Measurements from ENCODE around the gene COL20A1.

The COL20A1 gene

DNA sequence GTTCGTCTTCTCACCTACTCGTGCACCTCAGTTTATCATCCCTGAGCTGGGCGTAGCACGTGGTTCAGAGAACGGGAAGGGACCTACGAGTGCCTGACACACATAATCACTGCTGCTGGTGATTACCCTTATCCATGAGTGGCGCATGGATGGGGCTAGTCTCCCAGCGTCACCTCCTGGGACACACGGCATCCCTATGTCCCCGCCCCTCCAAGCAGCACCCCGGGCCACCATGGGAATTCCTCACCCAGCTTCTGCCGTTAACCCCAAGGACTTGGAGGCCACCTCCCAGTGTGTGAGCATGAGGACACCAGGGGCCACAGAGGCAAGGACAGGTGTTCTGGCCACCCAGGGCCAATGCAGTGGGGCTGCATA, 58.3 kb downstream of the COL20A1 start:
- DNase-seq, result no peak

DNA sequence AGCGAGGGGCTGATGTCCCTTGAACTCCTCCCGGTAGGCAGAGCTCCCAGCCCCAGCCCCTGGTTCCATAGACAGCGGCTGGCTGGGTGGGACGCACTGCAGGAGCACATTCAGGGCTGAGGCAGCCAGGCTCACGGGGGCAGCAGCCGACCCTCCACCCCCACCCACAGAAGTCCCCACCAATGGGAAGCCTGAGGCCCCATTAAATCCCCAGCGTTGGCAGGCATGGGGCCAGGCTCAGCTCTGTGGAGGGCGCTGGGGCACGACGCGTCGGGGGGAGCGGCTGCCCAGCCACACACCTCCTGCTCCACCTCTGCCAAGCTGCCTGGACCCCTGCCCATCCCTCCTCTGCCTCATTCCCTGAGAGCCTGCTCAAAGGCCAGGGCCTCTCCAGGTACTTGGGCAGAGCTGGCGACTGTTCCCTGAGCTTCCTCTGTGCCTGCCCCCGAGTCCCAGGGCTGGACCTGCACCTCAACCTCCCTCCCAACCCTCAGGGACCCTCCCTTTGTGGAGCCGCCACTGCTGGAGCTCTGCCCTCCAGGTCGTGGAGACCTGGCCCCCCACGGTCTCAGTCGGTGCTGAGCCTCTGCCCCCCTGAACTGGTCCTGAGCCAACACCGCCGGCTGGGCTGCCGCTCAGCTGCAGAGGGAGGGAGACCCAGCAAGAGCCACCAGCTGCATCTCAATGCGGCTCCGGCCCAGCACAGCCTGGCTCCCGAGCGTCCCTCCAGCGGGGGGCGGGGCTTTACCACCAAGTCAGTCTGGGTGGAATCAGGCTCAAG, 59.0 kb downstream of the COL20A1 start:
- no peak for DNase-seq

DNA sequence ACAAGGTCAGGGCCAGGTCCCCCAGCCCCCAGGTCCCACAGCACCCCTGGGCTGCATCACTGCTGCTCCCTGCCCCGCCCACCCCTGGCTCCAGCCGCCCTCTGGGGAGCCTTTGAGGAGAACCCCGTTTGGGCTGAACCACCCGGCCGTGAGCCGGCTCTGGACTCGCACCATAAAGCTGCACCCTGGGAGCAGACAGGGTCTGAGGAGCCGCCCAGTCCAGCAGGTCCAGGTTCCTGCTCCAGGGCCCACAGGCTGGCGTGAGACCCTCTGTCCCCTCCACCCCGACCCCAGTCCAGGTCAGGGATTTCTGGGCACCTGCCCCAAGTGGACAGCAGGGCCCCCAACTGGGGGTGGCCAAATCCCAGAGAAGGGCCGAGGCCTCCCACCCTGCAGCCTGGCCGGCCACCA, 59.8 kb downstream of the COL20A1 start:
- DNase-seq, result no peak

DNA sequence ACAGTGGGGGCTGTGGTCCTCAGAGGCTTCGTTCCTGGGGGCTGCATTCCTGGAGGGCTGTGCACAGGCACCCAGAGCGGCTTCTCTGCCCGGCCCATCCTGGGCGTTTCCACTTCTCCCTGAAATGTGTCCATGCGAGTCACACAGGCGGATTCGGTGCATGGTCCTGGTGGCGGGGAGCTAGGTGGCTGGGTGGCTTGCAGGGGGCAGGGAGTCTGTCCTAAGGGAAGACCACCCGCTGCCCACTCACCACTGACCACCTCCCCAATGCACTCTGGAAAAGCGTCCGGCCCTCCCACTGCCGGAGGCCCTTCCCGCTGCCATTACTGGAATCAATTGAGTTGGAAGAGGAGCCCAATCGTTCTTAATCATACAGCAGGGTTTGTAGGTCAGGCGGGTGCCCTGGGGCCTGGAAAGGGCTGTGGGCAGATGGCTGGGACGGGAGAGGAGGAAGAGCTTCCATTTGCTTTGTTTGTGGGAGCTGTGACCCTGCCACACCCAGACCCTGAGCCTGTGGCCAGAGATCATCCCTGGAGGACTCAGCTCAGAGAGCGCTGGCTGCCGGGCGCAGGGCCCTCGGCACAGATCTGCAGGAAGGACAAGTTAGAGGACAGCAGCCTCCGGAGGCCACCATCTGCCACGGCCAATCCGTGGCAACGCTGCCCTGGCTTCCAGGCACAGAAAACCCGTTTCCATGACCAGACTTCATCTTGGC, 61.8 kb downstream of the COL20A1 start:
- DNase-seq, result no peak

DNA sequence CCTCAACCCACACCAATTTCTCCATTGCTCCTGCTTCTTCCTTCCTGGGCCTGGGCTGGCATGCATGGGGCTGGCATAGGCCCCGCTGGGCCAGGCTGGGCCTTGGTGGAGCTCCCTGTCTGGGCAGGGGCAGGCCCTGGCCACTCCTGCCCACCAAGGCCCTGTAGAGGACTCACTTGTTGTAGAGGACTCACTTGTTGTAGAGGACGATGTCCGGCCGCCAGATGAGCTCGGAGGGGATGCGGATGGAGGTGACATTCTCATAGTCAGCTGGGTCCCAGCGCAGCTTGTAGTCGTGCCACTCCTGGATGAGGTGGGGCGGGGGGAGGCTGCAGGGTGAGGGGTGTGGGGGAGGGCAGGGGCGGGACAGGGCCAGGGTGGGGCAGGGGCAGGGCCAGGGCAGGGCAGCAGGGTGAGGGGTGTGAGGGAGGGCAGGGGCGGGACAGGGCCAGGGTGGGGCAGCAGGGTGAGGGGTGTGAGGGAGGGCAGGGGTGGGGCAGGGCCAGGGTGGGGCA, 62.9 kb downstream of the COL20A1 start:
- DNase-seq, result no peak

DNA sequence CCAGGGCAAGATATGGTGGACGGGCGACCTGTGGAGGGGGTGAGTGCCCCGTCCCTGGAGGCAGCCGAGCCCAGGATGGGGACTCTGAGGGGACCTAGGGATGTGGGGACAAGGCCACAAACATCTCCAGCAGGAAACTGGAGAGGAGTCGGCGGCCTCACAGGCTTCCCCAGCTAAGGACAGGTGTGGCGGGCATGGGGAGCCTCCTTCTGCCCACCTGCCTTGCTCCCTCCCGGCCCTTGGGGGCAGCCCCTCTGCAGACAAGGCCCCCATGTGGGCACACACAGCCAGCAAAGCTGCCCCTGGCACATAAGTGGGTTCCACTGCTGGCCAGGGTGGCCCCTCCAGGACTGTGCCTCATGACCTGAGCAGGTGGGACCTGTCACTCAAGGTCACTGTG, 63.5 kb downstream of the COL20A1 start:
- no peak for DNase-seq

DNA sequence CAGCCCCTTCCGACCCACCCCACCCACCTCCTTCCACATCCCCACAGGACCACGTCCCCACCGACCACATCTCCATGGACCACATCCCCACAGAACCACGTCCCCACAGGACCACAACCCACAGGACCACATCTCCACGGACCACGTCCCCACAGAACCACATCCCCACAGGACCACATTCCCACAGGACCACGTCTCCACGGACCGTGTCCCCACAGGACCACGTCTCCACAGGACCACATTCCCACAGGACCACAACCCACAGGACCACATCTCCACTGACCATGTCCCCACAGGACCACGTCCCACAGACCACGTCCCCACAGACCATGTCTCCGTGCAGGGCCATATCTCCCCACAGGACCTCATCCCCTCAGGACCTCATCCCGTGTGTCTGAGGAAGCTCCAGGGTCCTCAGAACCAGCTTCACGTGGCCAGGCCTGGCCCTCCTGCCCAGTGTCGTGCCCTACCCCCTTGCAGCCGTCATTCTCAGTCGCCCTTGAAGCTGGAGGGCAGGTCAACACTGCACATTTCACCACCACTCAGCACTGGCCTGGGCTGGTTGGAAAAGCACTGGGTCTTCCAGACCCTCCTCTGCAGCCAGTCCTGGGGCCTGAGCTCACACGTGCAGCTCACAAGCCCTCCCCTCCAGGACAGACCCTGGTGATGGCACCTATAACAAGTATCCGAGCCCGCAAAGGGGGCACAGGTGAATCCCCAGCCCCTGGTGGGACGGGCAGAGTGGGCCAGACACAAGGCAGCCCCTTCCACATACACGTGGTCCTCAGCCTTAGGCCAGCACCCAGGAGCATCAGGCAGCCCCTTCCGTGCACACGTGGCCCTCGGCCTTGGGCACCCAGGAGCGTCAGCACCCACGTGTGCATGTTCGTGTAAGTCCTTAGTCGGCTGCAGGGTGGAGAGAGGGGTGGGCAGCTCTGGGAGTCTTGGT, 64.2 kb downstream of the COL20A1 start:
- no peak for DNase-seq

DNA sequence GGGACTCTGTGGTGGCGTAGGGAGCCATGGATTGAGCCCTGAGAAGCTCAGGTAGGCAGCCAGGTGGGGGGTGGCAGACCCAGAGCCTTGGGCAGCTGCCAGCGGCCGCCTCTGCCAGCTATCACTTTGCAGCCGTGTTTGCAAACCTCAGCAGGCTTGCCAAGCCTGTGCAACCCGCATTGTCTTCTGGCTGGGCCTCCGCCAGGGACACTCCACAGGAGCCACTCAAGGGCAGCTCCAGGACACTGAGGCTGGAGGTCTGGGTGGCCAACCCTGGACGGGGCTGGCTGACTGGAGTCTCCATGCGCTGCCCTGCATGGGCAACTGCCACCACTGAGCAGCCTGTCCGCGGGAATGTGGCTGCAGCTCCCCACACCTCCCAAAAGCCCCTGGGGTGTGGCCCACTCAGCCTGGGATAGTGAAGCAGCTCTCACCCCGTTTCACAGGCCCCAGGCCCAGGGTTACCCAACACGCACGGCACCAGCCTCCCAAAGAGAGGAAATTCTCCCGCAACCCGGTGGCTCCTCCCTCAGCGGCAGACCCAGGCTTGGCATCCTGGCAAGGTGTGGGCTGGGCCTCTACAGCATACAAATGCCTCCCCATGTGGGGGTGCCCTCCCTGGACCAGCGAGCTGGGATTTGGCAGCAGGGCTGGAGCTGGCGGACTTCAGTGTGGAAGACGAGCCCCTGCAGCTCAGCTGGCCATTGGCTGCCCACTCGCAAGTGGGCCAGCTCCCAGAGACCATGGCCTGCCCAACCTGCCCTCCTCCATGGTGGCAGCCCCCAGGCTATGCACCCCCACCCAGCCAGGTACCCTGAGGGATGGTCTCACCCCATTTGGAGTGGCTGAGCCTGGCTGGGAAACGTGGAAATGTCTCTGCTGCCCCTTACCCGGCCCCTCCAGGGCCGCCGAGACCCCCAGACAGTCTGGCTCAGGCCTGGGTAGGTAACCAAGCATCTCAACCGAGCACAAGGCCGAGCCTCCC, 65.2 kb downstream of the COL20A1 start:
- no peak for DNase-seq

DNA sequence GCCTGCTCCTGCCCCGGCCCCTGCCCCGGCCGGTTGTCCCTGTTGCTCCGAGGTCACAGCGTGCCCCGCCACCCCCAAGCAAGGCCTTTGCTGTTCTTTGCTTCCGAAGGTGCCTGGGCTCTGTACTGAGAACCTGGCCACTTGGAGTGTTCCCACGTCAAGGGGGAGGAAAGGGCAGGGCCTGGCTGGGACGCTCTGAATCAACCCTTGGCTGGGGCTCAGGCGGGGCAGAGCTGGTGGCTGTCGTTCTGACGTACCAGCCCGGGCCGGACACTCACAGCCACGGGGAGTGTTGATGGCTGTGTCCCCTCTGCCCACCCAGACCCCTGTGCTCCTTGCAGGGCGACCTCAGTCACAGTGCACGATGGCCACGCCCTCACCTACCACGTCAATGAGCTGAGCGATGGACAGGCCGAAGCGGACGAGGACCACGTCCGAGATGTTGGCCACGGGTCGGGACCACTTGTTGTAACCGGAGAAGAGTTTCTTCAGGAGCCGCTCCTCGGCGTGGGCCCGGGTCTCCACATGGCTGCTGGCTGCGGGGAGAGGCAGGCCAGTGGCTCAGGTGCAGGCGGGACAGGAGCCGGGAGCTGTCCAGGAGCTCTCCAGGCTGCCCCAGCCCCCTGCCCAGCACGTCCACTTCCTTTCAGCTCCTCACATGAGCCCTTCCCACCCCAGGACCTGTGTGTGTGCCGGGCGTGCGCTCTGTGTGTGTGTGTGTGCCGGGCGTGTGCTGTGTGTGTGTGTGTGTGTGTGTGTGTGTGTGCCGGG, 66.4 kb downstream of the COL20A1 start:
- DNase-seq, result no peak

DNA sequence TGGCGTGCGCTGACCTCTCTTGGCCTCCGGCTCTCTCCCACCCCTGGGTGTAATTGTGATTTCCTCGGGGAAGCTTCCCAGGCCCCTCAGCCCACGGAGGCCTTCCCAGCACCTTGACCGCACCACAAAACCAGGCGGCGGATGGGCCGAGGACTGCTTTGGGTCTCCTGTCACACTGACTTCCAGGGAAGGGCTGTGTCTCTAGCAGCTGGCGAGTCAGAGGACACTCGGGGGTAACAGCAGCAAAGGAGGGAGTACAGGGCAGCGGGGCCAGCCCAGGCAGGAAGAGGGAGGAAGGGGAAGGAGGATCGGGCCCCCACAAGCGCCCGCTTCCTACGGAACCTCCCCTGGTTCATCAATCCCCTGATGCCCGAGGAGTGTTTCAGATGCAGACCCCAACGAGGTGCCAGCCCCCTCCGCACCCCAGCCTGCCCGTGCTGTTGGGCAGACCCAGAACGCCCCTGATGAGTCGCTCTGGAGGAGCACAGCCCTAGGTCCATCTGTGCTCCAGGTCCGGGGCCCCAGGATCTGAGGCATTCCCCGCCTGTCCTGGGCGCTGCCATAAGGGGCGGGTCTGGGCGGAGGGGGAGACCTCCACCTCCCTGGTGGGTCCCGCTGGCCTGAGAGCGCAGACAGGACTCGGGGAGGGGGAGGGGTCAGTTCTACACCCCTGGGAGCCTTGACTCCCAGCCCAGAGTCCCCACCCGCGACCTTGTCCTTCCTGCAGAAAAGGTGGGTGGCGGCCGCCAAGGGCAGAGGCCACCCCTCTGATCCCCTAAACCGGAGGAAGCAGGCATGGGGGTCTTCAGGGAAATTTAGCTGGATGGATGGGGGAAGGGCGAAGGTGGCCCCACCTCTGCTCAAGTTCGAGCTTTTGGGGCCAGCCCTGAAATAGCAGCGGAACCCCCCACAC, 67.2 kb downstream of the COL20A1 start:
- no peak for DNase-seq

DNA sequence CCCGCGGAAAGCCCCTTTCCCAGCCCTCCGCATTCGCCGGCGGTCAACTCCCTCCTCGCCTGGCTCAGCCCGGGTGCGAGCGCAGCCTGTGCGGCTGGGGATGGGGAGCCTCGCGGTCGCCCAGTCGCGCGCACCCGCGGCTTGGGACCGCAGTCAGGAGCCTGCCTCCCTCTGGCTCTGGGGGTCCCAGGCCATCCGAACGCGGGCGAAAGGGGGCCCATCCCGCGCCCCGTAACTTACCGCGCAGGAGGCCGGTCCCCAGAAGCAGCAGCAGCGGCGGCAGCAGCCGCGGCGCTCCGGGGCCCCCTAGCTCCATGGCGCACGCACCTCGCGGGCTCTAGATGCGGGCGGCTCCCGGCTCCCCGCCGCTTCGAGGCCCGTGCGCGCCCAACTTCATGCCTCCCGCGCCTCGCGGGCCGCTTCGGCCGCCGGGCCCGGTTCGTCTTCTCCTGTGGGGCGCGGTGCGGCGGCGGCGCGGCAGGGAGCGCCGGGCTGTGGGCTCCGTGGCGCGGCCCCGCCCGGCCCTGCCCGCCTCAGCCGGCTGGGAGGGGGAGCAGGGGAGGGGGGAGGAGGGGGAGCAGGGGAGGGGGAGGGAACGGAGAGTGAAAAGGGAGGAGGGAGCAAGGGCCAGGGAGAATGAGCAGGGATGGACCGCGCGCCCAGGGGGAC, 68.0 kb downstream of the COL20A1 start, which contains the start of gene CHRNA4:
Gene CHRNA4 (minus strand): TSS at position 500 of the 669 bp plus-strand sequence. CDS start 184 bp downstream, at position 316.
- DNase-seq, result no peak

DNA sequence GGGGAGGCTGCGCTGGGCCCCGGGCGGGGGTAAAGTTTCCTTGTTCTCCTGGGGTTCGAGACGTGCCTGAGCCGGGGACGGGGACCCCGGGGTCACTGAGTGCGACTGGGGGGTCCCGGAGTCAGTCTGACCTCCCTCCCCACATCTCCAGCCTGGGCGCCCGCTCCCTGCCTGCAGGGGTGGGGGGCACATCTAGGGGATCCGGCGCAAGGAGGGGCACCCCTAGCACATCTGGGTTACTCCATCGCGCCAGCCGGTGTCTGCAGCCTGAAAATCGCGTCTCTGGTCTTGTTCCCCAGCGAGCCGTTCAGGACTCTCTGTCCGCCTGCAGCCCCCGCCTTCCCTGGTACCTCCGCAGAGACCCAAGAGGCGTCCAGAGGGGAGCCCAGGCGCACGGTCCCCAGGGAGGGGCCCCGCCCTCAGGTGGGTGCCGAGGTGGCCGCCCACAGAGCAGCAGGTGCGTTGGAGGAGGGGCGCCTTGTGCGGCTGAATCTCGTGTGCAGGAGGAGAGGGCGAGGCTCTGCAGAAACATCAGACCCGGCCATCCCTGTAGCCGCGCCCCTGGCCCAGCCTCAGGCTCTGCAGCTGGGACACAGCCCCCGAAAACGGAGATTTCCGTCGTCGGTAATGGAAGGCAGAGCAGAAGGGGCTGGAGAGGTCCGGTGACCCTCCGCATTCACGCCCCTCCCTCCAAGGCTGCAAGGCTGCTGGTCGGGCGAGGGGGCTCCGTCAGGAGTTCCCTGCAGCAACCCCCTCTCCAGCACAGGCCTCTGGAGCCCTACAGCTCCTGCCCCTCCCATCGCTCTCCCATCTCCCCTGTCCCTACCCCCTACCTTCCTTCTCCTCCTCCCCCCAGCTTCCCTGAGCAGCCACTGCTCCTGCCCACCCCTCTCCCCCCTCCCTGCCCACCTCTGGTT, 68.8 kb downstream of the COL20A1 start:
- DNase-seq, result no peak

DNA sequence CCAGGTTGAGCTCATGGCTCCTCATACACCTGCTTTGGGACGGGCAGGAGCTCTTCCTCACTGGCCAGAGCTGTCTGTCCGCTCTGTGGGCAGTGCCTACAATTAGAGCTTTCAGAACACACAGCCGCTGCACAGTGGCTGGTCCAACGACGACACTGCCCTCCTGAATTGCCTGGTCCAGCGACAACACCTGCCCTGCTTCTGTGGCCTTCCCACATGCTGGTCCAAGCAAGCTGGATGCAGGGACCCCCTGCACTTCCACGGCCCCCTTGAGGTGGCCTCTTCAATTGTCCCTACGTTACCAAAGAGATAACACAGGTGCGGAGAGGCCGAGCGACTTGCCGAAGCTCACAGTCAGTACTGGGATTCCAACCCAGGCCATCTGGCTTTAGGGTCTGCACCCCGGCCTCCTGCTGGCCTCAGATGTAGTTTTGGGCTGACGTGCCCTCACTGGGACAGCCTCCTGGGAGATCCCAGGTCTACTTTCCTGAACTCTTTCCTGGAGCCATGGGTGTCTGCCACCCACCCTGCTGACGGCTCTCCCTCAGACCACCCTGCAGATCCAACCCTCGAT, 69.5 kb downstream of the COL20A1 start:
- DNase-seq, result no peak

DNA sequence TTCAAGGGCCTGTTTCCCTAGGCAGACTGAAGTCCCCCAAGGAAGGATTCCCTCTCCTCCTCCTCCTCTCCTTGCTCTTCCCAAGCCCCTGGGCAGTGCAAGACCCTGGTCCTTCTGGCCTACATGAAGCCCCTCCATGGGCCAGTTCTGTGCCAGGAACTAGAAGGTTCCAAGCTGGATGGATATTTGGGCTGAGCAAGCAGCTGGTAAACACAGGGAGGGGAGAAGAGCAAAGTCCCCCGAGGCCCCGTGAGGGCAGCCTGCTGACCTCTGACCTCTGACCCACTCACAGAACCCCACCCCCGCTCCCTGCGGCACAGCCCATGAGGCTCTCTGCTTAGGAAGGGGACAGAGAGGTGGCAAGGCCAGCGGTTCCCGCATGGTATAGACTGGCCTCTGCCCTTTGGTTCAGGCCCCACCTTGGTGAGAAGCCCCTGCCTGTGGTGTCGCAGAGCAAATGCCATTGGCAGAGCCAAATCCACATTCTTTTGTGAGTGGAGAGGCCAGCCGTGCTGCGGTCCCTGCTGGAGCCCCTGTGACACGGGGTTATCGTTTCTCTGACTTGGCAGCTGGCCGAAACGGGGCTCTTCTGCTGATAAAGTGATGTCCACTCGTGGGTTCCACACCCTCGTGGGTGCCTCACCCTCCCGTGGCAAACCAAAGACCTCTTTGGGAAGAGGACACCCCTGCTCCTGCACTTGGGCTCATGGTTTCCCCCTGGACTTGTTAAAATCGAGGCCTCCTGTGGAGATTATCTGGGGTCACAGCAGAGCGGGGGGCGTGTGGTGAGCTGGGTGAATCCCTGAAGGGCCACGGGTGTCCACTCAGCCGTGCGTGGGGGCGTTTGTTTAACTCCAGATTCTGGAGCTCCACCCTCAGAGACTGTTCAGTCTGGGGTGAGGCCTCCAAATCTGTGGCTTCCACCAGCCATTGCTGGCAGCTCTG, 70.3 kb downstream of the COL20A1 start:
- DNase-seq, result no peak

DNA sequence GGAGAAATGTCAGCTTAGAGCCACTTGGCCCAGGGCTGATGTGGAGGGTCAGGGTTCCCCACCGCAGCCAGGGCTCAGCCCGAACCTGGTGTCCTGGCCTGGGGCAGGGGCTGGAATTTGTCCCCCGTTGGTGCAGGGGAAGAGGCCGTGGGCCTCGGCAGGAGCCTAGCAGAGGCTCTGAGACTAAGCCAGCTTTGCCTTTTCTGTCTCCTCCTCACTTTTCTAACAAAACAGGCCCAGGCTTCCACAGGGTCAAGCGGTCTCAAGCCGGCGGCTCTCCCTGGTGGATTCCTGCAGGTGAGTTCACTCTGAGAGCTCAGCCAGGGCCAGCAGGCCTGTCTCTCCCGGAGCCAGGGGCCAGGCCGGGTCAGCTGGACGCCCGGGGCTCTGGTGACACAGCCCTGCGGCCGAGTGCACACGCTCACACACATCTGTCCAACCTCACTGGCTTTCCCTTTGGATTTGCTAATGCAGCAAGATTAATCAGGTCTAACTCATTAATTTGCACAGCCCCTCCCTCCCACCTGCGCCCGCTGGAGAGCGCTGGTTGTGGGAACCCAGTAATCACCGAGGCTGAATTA, 71.1 kb downstream of the COL20A1 start:
- no peak for DNase-seq
